GM18508 (cell line): ENCODE measurements around the gene ATOH8.

ENCODE experiments used
- ATAC-seq: cut with Tn5 transposase; IDR thresholded peaks from one replicate; pipeline ENCODE4 v1.9.1; 2021; ENCODE audit warnings: moderate number of reproducible peaks; ENCODE audit not compliant: insufficient read depth, unreplicated experiment

Gene ATOH8

GRCh38 chr2:85767803-85768665 lies 14.2 kb downstream of the ATOH8 start:
- ATAC-seq, result no peak

GRCh38 chr2:85768713-85769112 lies 14.9 kb downstream of the ATOH8 start:
- ATAC-seq, result no peak

GRCh38 chr2:85769236-85769982 lies 15.6 kb downstream of the ATOH8 start:
- ATAC-seq, result no peak

- no peak for ATAC-seq
Observed at GRCh38 chr2:85769983-85770362, 16.2 kb downstream of the ATOH8 start.

- no peak for ATAC-seq
Observed at GRCh38 chr2:85770369-85770768, 16.6 kb downstream of the ATOH8 start.

GRCh38 chr2:85770786-85771409 lies 17.1 kb downstream of the ATOH8 start:
- ATAC-seq, result no peak

- ATAC-seq, result no peak
Observed at GRCh38 chr2:85771486-85771885, 17.7 kb downstream of the ATOH8 start.

GRCh38 chr2:85772019-85772745 lies 18.4 kb downstream of the ATOH8 start:
- ATAC-seq, result no peak

- ATAC-seq, result no peak
Observed at GRCh38 chr2:85772841-85773491, 19.2 kb downstream of the ATOH8 start.

- ATAC-seq, result no peak
Observed at GRCh38 chr2:85773692-85774091, 19.9 kb downstream of the ATOH8 start.

GRCh38 chr2:85774126-85774978 lies 20.6 kb downstream of the ATOH8 start:
- ATAC-seq, result no peak

GRCh38 chr2:85775406-85776381 lies 21.9 kb downstream of the ATOH8 start:
- ATAC-seq, result no peak

- no peak for ATAC-seq
Observed at GRCh38 chr2:85776672-85777071, 22.9 kb downstream of the ATOH8 start.

- ATAC-seq, result no peak
Observed at GRCh38 chr2:85777441-85777861, 23.7 kb downstream of the ATOH8 start.

- ATAC-seq, result no peak
Observed at GRCh38 chr2:85778646-85779379, 25.0 kb downstream of the ATOH8 start.

GRCh38 chr2:85779641-85780315 lies 26.0 kb downstream of the ATOH8 start:
- ATAC-seq, result no peak
